Lung (tissue), 12 donors: Measurements from ENCODE around the gene CEP78. TPM values are rescaled to one million over a fixed set of nuclear protein-coding genes. Genes with fewer than 3 reads are reported as not detected.

ENCODE experiments used
- ATAC-seq: fragments of 200-7000 bp; cut with Tn5 transposase; one replicate; pipeline ENCODE4 v1.9.1; 2020; ENCODE audit warnings: moderate number of reproducible peaks; ENCODE audit not compliant: insufficient read depth, low FRiP score
- DNase-seq, 3 donors: peaks; one replicate each; pipeline ENCODE4 v3.0.0-alpha.2; 2013 to 2017
- H3K27ac ChIP-seq, 2 donors: one replicate each; pipeline ENCODE4 v1.5.1; 2013; ENCODE audit warnings: mild to moderate bottlenecking in 2 of 2, moderate library complexity in 2 of 2, control low read depth in 1 of 2, inconsistent platforms in 1 of 2, low read depth in 1 of 2, low read length in 1 of 2
- H3K27me3 ChIP-seq, 3 donors: one replicate each; pipeline ENCODE4 v1.5.1; 2013; ENCODE audit warnings: low read length in 2 of 3; ENCODE audit not compliant: control insufficient read depth in 3 of 3, insufficient read depth in 3 of 3
- H3K36me3 ChIP-seq, 4 donors: one replicate each; pipeline ENCODE4 v1.5.1; 2013; ENCODE audit warnings: low read length in 4 of 4, mild to moderate bottlenecking in 1 of 4, moderate library complexity in 1 of 4; ENCODE audit not compliant: control insufficient read depth in 4 of 4, insufficient read depth in 4 of 4
- H3K4me1 ChIP-seq, 5 donors: one replicate each; pipeline ENCODE4 v1.5.1; 2013; ENCODE audit warnings: low read length in 5 of 5, mild to moderate bottlenecking in 2 of 5, moderate library complexity in 1 of 5; ENCODE audit not compliant: control insufficient read depth in 5 of 5, insufficient read depth in 5 of 5
- H3K4me3 ChIP-seq: one replicate; pipeline ENCODE4 v1.5.1; 2013; ENCODE audit warnings: mild to moderate bottlenecking, control low read depth, moderate library complexity
- H3K9ac ChIP-seq, 2 donors: one replicate each; pipeline ENCODE4 v1.5.1; 2013; ENCODE audit warnings: low read length in 2 of 2, control low read depth in 1 of 2; ENCODE audit not compliant: insufficient read depth in 1 of 2
- H3K9me3 ChIP-seq, 4 donors: one replicate each; pipeline ENCODE4 v1.5.1; 2013; ENCODE audit warnings: low read length in 3 of 4, mild to moderate bottlenecking in 1 of 4, moderate library complexity in 1 of 4; ENCODE audit not compliant: control insufficient read depth in 4 of 4, insufficient read depth in 3 of 4
- CTCF ChIP-seq: IDR thresholded peaks from 2 replicates; pipeline ENCODE4 v1.5.1; 2012; ENCODE audit warnings: mild to moderate bottlenecking; ENCODE audit errors: control extremely low read depth, extremely low read depth
- WGBS, 2 donors: extraction: QIAGEN DNeasy Blood & Tissue Kit; methylation state at CpG; one replicate each; pipeline ENCODE4 v1.1.7; 2013; 5-methylcytosine and 5-hydroxymethylcytosine counted together
- polyA plus RNA-seq, 2 donors: library from polyadenylated mRNA; stranded (reverse); fragments of 200-250 nt; gene quantifications; one replicate each; pipeline ENCODE4 v1.2.1, GENCODE V29; 2013
- total RNA-seq, 2 donors: library from RNA; depleted of rRNA in 1 of 2; stranded (reverse); fragments of >200 nt in 1 of 2; gene quantifications; one replicate each; pipeline ENCODE4 v1.2.1, GENCODE V29; 2014 to 2021
- donor health status: control.
- donor health status: control.
- donor health status: Bipolar disorder and iron deficiency.
- donor health status: healthy.
- donor health status: DM: yes; HTN: yes; CAD: no.

The CEP78 gene
- total and polyA plus RNA-seq, 4 donors = 3.7 to 38.0 (median 11.6) TPM

- TF ChIP-seq CTCF = no peak
- Histone ChIP-seq H3K9ac (no peak overlapping the region), H3K9me3 (no peaks in the 10 kb centered on the region), H3K4me3 (no peak overlapping the region), H3K27me3 (no peaks in the 10 kb centered on the region), H3K27ac (no peak overlapping the region), H3K36me3 (no peaks in the 10 kb centered on the region), H3K4me1 (peaks cover 0 to 32% (median 6%) of the 10 kb centered on the region in 5 donors)
- no peak for ATAC-seq
- DNase-seq = peak in 1 of 3 donors; percentile 38
- WGBS, 2 donors = 43 to 58% methylated on average over 6 of the region's 6 CpGs
Measured at GRCh38 chr9:78292026-78292425, 56.2 kb downstream of the CEP78 start.

GRCh38 chr9:78292716-78293497, 57.0 kb downstream of the CEP78 start:
- H3K27ac ChIP-seq = no peak overlapping the region
- 67 to 76% methylated on average over 9 of the region's 9 CpGs for WGBS, 2 donors
- H3K27me3 ChIP-seq = no peaks in the 10 kb centered on the region
- TF ChIP-seq CTCF = no peak
- ATAC-seq = no peak
- DNase-seq = peak in 2 of 3 donors; percentile 30 to 58
- H3K4me1 ChIP-seq = peaks cover 0 to 40% (median 10%) of the 10 kb centered on the region in 5 donors
- peaks cover 0 to 2% (median 0%) of the 10 kb centered on the region in 4 donors for H3K9me3 ChIP-seq
- H3K4me3 ChIP-seq = no peak overlapping the region
- no peaks in the 10 kb centered on the region for H3K36me3 ChIP-seq
- no peak overlapping the region for H3K9ac ChIP-seq

- no peaks in the 10 kb centered on the region for H3K36me3 ChIP-seq
- no peak for TF ChIP-seq CTCF
- H3K4me3 ChIP-seq = no peak overlapping the region
- peaks cover 0 to 2% (median 0%) of the 10 kb centered on the region in 4 donors for H3K9me3 ChIP-seq
- H3K27ac ChIP-seq = no peak overlapping the region
- H3K4me1 ChIP-seq = peaks cover 0 to 46% (median 10%) of the 10 kb centered on the region in 5 donors
- no peak for DNase-seq
- no peaks in the 10 kb centered on the region for H3K27me3 ChIP-seq
- H3K9ac ChIP-seq = no peak overlapping the region
- 84 to 86% methylated on average over 5 of the region's 5 CpGs for WGBS, 2 donors
- no peak for ATAC-seq
Measured at GRCh38 chr9:78294290-78295176, 58.7 kb downstream of the CEP78 start.
